Epithelial cell of proximal tubule (primary cell): ENCODE results near the gene MED12. TPM values are rescaled to one million over a fixed set of nuclear protein-coding genes. Genes with fewer than 3 reads are reported as not detected.

Source experiments
- DNase-seq: peaks from one replicate; pipeline ENCODE4 v3.0.0-alpha.2; 2011; ENCODE audit warnings: low read depth
- H3K4me3 ChIP-seq: 2 replicates; pipeline ENCODE4 v1.5.1; 2011; ENCODE audit warnings: low read depth, mild to moderate bottlenecking, low read length
- CTCF ChIP-seq: conservative IDR thresholded peaks from 2 replicates; pipeline ENCODE4 v1.5.1; 2012; ENCODE audit warnings: low read depth, mild to moderate bottlenecking, low read length
- total RNA-seq: library from RNA; depleted of rRNA; stranded (reverse); fragments of >200 nt; gene quantifications from 2 replicates; pipeline ENCODE4 v1.2.3, GENCODE V29; 2015

MED12 gene
- total RNA-seq, 1 donor from 2014 or later = 13.4 TPM

DNA sequence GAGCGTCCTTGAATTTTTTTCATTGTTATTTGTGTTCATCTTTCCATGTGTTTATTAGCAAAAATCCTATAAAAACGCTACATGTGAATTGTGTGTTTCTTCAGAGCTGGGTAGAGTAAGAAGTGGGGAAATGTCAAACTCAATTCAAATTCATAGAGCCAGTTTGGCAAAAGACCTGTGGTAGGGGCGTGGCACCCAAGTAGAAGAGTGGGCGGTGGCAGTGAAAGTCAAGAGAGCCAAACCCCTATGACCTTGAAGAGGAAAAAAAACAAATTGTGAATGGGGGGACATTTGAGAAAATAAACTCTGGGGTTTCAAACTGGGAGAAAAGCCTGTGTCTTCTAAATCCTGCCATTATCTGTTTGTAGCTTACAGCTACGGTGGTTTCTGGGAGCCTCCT, 27.1 kb upstream of the MED12 start:
- DNase-seq = no peak
- TF ChIP-seq CTCF = no peak
- no peak overlapping the region for H3K4me3 ChIP-seq

DNA sequence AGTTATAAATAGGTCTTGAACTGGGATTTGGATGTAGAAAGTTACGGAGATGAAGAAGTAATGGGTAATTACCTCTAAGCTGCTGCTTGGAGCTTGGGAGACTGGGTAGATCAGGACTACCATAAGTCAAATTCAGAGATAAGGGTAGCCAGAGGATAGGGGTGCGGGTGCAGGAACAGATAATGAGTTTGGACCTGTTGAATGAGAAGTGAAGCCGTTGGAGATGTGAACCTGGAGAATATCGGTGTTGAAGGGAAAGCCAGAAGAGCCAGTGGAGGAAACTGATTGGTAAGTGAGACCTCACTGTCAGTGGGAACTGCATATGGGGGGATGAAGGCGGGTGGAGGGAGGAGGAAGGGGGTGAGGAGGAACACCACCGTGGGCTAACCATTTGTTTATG, 23.4 kb upstream of the MED12 start:
- no peak for DNase-seq
- peak overlapping the region; percentile 69 for H3K4me3 ChIP-seq
- no peak for TF ChIP-seq CTCF

- no peak for TF ChIP-seq CTCF
- DNase-seq = peak; percentile 27
- H3K4me3 ChIP-seq = peak within 1 kb of the TSS; percentile 69
These were observed 22.8 kb upstream of the MED12 start, which contains the start of gene FOXO4 for GRCh38 chrX:71095555-71095980. Gene FOXO4 (plus strand): TSS chrX:71095851. CDS start chrX:71096529, 678 bp downstream.

DNA sequence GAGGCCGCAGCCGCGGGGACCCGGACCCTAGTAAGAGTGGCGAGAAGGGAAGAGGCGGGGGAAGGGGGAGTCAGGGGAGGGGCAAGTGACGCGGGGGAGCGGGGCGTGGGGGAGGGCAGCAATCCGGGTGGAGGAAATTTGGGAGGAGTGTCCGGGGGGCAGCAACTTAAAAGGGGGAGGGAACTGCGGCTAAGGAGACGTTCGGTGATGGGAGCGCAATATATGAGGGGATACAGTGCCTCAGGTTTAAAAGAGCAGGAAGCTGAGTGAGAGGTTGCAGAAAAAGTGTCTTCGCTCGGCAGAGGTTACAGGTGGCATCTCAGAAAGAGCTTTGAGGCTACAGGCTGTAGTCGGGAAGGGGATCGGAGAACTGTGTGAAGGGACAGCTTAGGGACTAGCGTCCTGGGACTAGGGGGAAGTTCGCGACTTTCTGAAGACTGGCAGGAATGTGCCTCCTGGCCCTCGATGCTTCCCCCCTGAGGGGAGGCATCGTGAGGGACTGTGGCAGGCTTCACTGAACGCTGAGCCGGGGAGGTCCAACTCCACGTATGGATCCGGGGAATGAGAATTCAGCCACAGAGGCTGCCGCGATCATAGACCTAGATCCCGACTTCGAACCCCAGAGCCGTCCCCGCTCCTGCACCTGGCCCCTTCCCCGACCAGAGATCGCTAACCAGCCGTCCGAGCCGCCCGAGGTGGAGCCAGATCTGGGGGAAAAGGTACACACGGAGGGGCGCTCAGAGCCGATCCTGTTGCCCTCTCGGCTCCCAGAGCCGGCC, 22.2 kb upstream of the MED12 start:
- DNase-seq = no peak
- no peak for TF ChIP-seq CTCF
- H3K4me3 ChIP-seq = peak overlapping the region; percentile 69

DNA sequence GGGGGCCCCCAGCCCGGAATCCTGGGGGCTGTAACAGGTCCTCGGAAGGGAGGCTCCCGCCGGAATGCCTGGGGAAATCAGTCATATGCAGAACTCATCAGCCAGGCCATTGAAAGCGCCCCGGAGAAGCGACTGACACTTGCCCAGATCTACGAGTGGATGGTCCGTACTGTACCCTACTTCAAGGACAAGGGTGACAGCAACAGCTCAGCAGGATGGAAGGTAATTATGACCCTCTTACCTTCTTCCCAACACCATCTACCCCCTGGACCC, 21.7 kb upstream of the MED12 start:
- DNase-seq = no peak
- H3K4me3 ChIP-seq = peak overlapping the region; percentile 69
- no peak for TF ChIP-seq CTCF

GRCh38 chrX:71098302-71098701, 20.1 kb upstream of the MED12 start:
- no peak for DNase-seq
- peak; percentile 58 for TF ChIP-seq CTCF
- H3K4me3 ChIP-seq = no peak overlapping the region

DNA sequence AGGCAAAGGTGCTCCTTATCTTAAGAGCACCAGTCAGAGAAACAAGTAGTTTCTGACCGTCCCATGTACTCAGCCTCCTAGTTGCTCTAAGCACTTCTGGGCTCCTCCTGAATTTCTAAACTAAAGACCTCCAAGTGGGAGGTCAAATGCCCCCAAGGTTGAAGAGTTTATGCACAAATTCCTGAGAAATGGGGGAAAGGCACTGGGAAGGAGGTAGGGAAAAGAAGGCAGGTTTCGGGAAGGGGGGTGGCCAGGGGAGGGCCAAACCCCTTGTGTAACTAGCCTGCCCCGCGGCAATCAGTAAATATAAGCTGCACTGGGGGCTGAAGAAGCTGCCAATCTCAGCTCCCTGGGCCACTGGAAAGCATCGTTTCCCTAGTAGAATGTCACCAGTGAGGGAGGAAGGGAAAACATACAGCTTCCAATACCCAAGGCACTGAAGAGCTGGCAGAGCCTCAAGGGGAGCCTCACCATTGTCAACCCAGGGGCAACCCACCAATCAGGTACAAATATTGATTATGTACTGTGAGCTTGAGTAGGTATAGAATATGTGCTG, 19.4 kb upstream of the MED12 start:
- TF ChIP-seq CTCF = no peak
- no peak for DNase-seq
- no peak overlapping the region for H3K4me3 ChIP-seq
